ENCODE results near the gene TNIK.

DNA sequence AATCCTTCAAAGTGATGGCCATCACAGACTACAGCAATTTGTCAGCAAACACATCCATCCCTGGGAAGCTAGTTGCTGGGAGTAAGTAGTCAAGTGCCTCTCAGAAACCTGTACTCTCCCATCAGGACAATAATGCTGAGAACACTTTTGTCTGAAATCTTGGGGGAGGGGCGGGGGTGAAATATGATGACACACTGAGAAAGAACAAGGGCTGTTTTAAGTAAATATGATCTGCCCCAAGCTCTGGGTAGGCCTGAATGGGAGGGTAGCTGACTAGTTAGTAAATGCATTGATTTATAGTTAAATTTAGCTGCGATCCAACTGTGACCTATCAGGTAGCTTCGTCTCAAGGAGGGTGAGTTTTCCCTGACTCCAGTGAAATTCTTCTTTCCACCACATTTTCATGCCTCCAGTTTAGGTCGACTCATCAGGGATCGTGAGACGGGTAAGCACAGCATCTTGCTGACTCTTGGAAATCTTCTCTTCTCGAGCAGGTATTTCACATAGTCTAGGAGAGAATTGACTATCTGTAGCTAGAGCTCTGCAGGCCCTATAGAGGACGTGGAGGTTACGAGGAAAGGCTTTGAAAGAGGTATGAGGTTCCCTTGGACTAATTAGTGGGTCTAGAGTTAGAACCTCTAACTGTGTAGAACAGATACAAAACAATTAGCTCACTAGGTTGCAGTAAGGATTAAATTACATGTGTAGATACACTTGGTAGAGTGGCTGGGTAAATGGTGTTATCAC, 220.3 kb downstream of the TNIK start:
- TF ChIP-seq, protein P1, sequence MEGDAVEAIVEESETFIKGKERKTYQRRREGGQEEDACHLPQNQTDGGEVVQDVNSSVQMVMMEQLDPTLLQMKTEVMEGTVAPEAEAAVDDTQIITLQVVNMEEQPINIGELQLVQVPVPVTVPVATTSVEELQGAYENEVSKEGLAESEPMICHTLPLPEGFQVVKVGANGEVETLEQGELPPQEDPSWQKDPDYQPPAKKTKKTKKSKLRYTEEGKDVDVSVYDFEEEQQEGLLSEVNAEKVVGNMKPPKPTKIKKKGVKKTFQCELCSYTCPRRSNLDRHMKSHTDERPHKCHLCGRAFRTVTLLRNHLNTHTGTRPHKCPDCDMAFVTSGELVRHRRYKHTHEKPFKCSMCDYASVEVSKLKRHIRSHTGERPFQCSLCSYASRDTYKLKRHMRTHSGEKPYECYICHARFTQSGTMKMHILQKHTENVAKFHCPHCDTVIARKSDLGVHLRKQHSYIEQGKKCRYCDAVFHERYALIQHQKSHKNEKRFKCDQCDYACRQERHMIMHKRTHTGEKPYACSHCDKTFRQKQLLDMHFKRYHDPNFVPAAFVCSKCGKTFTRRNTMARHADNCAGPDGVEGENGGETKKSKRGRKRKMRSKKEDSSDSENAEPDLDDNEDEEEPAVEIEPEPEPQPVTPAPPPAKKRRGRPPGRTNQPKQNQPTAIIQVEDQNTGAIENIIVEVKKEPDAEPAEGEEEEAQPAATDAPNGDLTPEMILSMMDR (conservative IDR thresholded peaks at IDR 0.05; ENCODE audit: low read depth, low read length) = no peak
- no peak for TF ChIP-seq EZH2 (IDR thresholded peaks at IDR 0.05; ENCODE audit: borderline replicate concordance, low read depth, low read length, poor library complexity, severe bottlenecking)

All from A673 (cell line).